Mucosa of descending colon (tissue), 3 donors: ENCODE measurements around the gene KRTAP21-2. TPM values are rescaled to one million over a fixed set of nuclear protein-coding genes. Genes with fewer than 3 reads are reported as not detected.

Source experiments
- ATAC-seq: fragments of 200-7000 bp; cut with Tn5 transposase; one replicate; pipeline ENCODE4 v1.9.1; 2020; ENCODE audit warnings: mild to moderate bottlenecking, moderate library complexity
- DNase-seq, 3 donors: peaks; one replicate each; pipeline ENCODE4 v3.0.0-alpha.2; 2020
- H3K36me3 ChIP-seq: fragments of 200-600 bp; one replicate; pipeline ENCODE4 v1.8.0; 2021; ENCODE audit warnings: low read depth, mild to moderate bottlenecking
- H3K4me1 ChIP-seq: fragments of 200-600 bp; one replicate; pipeline ENCODE4 v1.8.0; 2021; ENCODE audit warnings: low read depth, mild to moderate bottlenecking
- H3K4me3 ChIP-seq: fragments of 200-600 bp; one replicate; pipeline ENCODE4 v1.8.0; 2021; ENCODE audit warnings: mild to moderate bottlenecking
- H3K9me3 ChIP-seq: fragments of 200-600 bp; one replicate; pipeline ENCODE4 v1.8.0; 2021; ENCODE audit warnings: mild to moderate bottlenecking
- CTCF ChIP-seq: fragments of 200-600 bp; IDR thresholded peaks from one replicate; pipeline ENCODE4 v1.8.0; 2022; ENCODE audit warnings: antibody characterized with exemption, mild to moderate bottlenecking
- intact Hi-C, 2 donors: fragments of 100-400 bp; cut with DNase I in 1 of 2; cut with micrococcal nuclease in 1 of 2; formaldehyde crosslinking; loops; one replicate each; pipeline versions ENCODE4 v1.11.0 to v1.11.1; 2022; cut with DNase I, micrococcal nuclease
- total RNA-seq, 3 donors: library from RNA; stranded (reverse); fragmentation: NEBNext Ultra II Directional in 2 of 3; extraction: Animal tissue kit (Norgen Biotek cat#: 25700) in 2 of 3; gene quantifications; one replicate each; pipeline versions ENCODE4 v1.2.1 to v1.2.4, GENCODE V29; 2021 to 2023
- donor health status: DM: no; HTN: no; CAD: no; lungs with moderate emphysema.
- donor health status: DM: no; HTN: no; CAD: no.
- donor health status: DM: no; HTN: yes; CAD: no.

Gene KRTAP21-2
- total RNA-seq, 3 donors from 2014 or later, result not detected

- intact Hi-C loops, result no loop called here
- H3K36me3 ChIP-seq, result no peaks in the 10 kb centered on the region
- ATAC-seq (no peak), DNase-seq (no peak)
- no peak overlapping the region for H3K4me3 ChIP-seq
- H3K9me3 ChIP-seq, result peaks cover 55% of the 10 kb centered on the region
- no peaks in the 10 kb centered on the region for H3K4me1 ChIP-seq
- no peak for TF ChIP-seq CTCF
Measured at GRCh38 chr21:30707409-30707808, 39.6 kb downstream of the KRTAP21-2 start.

Other genes starting within 250 kb of the KRTAP21-2 start
- gene KRTAP19-5, start 245.1 kb downstream of the KRTAP21-2 start, total RNA-seq, result not detected
- gene KRTAP19-6, start 205.4 kb downstream of the KRTAP21-2 start, total RNA-seq, result not detected
- not detected for gene KRTAP19-7, start 185.9 kb downstream of the KRTAP21-2 start, total RNA-seq
- gene KRTAP22-2, start 156.9 kb downstream of the KRTAP21-2 start, total RNA-seq, result not detected
- gene KRTAP6-3, start 154.8 kb downstream of the KRTAP21-2 start, total RNA-seq, result not detected
- not detected for gene KRTAP6-2, start 148.4 kb downstream of the KRTAP21-2 start, total RNA-seq
- gene KRTAP22-1, start 146.2 kb downstream of the KRTAP21-2 start, total RNA-seq, result not detected
- not detected for gene KRTAP6-1, start 133.3 kb downstream of the KRTAP21-2 start, total RNA-seq
- gene KRTAP20-1, start 130.8 kb downstream of the KRTAP21-2 start, total RNA-seq, result not detected
- not detected for gene KRTAP20-4, start 126.6 kb downstream of the KRTAP21-2 start, total RNA-seq
- not detected for gene KRTAP20-2, start 112.1 kb downstream of the KRTAP21-2 start, total RNA-seq
- not detected for gene KRTAP20-3, start 104.4 kb downstream of the KRTAP21-2 start, total RNA-seq
- gene KRTAP21-3, start 28.5 kb downstream of the KRTAP21-2 start, total RNA-seq, result not detected
- not detected for gene KRTAP21-1, start 8.2 kb upstream of the KRTAP21-2 start, total RNA-seq
- not detected for gene KRTAP8-1, start 66.0 kb upstream of the KRTAP21-2 start, total RNA-seq
- not detected for gene KRTAP7-1, start 82.5 kb upstream of the KRTAP21-2 start, total RNA-seq
- not detected for gene KRTAP11-1, start 134.3 kb upstream of the KRTAP21-2 start, total RNA-seq